NCI-H1105 treated with DMSO at 0.1 percent for 48 hours (cell line): ENCODE results near the gene RFX8.
"Not testable (repeated sequence)": the region's sequence is repeated elsewhere in the genome, so short reads cannot be mapped to it uniquely, and the experiment has no call there.

Source experiments
- DNase-seq: peaks from one replicate; lab custom pipeline; 2025; lab: John Stamatoyannopoulos, UW

RFX8 gene

DNA sequence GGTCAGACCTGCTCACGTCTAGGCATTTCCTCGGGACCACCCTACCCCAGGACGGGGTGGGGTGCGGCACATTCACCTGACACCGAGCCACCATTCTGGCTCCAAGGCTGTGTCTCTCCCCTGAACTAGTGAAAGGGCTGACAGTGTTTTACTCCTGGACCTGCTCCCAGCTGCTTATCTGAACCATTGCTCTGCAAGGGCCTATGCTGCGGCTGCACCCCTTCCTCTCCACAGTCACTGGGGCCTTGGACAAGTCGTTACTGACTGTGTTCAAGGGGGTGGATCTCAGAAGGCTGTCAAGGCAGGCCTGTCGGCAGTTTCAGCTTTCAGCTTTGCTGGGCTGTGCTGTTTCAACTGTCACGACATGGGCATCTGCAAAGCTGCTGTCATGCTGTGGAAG, 99.3 kb downstream of the RFX8 start:
- no peak for DNase-seq

DNA sequence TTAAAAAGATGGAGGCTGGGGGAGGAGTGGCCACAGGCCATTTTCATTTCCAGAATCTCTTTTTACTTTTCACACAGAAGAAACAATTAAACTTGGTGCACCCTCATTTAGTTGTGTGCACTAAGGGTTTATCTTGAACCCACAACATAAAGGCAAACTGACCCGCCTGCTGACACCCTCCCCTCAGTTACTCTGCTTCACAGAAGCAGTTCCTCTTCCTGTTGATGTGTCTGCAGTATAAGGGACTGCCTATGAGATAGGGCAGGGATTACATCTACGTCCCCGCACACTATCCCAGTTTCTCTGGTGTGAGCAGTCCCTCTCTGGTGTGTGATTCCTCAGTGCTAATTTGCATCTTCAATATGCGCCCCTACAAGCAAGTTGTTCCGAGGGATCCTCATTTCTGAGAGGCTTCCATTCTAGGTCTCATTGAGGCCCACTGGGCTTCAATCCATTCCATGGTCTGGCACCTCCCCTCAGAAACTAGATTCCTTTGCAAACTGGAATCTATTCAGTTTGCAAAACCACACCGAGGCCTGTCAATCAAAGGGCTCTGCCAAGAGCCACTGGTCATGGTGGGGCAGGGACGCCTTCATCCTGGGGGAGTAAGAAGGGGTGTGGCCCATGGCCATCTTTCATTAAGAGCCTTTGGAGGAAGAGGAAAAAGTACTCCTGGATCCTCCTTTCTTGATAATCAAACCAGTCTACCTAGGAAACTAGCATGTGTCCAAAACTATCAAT, 99.9 kb downstream of the RFX8 start:
- DNase-seq = no peak

DNA sequence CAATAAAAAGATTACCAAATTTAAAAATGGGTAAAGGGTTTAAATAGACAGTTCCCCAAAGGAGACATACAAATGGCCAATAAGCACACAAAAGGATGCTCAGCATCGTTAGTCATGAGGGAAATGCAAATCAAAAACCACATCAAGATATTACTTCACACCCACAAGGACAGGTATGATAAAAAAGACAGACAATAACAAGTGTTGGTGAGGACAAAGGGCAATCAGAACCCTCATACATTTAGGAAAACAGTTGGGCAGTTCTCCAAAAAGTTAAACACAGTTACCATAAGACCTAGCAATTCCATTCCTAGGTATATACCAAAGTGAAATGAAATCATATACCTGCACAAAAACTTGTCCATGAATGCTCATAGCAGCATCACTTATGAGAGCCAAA, 102.1 kb downstream of the RFX8 start:
- no peak for DNase-seq

DNA sequence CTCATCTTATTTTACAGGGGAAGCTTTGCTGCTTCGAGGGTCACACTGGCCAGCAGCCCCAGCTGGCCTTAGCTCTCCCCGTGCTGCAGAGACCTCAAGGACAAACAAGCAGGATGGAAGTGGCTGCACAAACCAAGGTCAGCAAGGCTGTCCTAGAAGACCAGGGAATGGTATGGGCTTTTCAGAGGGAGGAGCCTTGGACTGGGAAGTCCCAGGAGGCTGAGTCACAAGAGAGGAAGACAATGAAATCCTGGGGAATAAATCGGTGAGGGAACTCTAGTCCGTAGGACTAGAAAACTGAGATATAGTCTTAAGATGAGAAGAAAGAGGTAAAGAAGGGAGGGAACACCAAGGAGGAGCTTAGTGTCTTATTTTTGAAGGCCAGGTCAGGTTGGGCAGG, 103.3 kb downstream of the RFX8 start:
- no peak for DNase-seq

DNA sequence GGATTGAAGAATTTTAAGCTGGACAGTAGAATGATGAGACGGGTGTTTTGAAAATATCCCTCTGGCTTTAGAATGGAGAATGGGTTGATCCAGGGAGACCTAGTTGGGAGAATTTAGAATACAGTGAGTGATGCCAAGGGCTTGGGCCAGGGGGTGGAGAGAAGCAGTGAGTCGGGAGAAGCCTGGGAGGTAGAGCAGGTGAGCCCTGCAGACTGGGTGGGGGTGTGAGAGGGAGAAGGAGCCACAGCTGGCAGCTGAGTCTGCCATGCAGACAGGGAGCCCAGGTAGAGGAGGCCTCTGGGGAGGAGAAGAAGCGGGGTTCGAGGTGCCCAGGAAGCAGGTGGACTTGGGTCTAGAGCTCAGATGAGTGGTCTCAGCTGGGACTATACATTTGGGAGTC, 105.8 kb downstream of the RFX8 start:
- DNase-seq = no peak

DNA sequence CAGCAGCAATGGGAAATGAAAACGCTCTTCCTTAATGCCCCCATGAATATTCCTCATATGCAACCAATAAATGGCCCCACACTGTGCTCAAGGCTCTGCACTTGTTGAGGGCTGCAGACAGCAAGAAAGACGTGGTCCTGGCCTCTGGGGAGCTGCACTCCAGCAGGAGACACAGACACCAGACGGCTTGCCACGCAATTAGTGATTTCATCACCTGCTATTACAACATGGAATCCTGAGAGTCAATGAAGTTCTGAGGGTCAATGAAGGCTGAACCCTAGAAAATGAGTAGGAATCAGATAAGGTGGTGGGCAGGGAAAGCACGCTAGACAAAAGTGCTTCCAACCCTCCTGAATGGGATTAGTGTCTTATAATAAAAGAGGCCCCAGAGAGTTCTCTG, 106.5 kb downstream of the RFX8 start:
- DNase-seq = no peak

DNA sequence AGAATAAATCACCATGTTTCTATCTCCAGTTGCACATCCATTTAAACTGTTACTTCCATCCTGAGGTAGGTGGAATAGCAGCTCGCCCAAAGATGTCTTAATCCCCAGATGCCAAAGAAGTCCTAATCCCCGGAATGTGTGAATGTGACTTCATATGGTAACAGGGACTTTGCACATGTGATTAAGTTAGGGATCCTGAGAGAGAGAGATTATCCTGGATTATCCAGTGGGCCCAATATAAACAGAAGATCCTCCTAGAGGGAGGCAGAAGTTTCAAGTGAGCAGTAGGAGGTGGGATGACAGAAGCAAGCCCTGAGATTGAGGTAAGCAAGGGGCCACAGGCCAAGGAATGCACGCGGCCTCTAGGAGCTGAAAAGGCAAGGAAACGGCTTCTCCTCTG, 107.4 kb downstream of the RFX8 start:
- DNase-seq = no peak

DNA sequence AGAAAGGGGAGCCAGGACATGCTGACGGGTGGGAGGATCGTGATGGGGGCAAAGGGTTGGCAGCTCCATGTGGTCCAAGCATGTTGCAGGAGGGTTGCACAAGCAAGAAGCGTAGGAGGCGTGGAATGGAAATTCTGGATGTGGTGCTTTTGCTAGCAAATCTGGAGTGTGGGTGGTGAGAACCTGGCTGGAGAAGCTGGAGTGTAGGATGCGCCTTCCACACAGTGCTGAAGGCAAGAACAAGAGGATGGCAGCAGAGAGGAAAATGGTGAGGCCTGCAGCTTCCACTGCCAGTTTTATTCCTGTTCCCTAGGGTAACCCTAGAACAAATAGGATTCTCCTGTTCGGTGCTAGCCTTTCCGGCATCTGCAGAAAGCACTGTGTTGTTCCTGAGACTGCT, 110.0 kb downstream of the RFX8 start:
- DNase-seq = no peak

DNA sequence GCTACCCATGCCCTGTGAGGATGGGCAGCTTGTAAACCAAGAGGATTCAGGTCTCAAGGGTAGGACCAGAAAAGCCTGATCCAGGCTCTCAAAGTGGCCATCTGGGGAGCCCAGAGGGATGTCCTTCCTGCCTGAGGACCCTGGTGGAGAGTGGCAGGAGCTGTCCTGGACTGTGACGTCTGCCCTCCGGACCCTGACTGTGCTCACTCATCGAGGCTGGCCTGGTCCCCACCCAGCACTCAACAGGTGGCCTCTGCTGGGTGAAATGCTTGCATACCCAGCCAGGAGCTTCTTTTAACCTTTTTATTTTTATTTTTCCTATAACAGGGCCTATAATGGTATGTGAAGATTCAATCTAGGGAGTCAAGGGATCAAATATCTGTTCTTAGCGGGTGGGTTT, 112.1 kb downstream of the RFX8 start:
- DNase-seq = no peak

DNA sequence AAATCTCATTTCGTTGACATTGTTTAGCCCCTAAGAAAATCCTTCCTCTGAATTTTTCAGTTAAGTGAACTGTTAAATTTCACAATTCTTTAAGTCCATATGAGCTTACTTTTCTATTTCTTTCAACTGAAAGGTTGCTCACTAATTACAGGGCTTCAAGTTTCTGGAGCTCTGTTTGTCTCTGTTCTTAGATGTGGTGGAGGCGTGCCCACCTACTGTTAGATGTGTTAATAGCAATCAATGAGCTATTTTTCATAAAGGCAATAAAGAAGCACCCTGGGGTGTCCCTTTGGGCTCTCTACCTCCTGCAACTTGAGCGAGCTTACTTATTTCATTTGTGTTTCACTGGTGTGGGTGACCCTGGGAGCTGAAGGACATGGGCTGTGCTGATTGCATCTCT, 112.6 kb downstream of the RFX8 start:
- DNase-seq = no peak

DNA sequence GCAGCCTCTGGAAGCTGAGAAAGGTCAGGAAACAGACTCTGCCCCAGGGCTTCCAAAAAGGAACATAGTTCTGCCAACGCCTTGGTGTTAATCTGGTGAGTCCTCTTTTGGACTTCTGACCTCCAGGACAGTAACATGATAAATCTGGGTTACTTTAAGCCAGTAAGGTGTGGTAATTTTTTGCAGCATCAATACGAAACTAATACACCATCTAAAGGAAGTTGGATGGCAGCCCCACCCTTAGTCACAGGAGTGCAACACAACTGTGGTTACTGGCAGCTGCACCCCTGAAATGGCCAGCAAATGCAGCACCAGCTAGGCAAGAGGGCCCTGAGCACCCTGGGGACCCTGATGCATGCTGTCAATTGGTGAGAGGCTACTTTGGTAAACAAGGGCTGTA, 113.4 kb downstream of the RFX8 start:
- DNase-seq = no peak

DNA sequence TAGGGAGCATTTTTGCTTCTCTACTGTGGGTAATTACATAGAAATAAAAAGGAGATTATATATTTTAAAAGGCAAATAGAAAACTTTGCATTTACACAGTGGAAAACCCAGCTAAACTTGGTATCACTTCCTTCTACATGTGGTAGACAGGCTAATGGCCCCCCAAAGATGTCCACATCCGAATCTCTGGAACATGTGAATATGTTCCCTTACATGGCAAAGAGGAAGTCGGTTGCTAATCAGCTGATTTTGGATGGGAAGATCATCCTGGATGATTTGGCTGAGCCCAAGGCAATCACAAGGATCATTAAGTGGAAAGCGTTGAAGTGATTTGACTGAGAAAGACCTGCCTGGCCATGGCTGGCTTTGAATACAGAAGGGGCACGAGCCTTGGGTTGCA, 113.8 kb downstream of the RFX8 start:
- DNase-seq = no peak

DNA sequence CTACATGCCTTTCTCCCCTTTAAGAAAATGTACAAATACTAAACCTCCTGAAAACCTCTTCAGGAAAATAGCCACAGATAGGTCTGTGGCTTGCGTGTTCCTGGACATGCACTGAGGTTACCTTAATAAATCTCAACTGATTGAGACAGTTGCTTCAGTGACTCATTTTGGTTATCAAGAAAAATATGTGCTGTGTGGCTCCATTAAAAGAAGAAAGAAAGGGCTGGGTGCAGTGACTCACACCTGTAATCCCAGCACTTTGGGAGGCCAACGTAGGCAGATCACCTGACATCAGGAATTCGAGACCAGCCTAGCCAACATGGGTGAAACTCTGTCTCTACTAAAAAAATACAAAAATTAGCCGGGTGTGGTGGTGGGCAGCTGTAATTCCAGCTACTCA, 114.7 kb downstream of the RFX8 start:
- DNase-seq = no peak

DNA sequence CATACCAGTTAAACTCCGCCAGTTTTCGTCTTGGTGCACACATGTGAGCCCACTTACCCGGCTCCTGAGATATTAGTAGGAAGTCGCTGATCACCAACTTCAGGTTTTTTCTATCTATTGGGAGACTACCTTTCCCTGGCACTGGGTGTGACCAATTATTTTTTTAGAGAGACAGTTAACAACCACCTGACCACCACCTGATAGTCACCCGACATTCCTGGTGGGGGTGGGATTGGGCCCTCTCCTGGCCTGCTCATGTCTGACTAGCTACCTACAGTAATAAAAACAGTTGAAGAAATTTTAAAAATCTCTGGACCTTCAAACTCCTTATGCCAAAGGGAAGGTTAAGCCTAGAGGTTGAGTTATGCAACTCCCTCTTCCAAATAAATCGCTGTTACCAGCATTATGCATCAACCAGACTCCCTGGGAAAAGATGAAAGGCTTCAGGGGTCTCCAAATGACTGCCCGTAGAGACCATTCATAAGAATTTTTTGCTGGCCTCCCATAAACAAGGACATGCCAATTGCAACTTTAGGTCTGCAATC, 115.4 kb downstream of the RFX8 start:
- DNase-seq = no peak

DNA sequence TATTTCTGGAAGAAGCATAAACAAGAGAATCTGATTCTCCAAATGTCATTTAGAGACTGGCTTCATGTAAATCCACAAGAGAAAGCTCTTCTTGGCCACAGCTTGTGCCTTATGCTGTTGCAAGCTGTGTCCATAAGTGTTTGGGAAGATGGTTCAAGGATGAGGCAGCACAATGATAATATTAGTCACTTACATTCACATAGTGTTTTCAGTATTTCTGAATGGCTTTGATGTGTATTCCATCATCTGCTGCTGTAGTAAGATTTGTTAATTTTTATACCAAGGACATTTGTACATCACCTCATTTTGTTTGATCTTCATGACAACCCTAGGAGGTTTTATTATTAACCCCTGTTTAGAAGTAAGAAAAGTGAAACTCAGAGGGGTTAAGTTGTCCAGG, 117.5 kb downstream of the RFX8 start:
- DNase-seq = no peak

DNA sequence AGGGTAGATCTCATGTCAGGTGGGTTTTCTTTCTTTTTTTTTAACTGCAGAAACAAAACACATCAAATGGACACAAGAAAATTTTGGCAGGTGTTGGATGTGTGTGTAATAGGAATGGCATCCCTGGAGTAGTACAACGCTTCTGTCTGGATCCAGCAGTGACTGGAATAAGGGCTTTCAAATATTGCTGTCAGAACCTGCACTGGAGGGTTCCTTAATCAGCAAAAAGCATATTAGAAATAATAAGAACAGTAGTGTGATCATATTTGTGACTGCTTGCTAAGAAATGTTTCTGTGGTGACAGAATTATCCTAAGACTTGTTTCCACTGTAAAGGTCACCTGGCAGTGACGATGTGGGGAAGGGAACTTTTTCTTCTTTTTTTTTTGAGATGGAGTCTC, 118.4 kb downstream of the RFX8 start:
- no peak for DNase-seq

DNA sequence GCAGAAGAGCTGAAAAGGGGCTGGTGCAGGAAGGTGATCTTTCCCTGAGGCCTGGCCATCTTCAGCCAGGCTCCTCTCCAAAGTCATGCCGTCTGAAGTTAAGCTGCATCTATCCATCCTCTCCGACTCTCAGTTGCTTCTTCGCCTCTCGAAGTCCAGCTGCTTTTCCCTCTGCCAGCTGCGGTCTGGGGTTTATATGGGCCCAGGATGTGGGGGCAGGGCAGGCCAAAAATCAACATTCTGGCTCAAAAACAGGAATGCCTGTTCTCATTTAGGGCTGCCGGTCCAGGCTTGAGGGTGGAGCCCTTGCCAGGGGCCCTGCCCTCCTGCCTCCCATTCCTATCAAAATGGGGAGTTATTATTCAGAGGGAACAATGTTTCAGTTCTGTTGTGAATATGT, 118.9 kb downstream of the RFX8 start:
- DNase-seq = no peak

DNA sequence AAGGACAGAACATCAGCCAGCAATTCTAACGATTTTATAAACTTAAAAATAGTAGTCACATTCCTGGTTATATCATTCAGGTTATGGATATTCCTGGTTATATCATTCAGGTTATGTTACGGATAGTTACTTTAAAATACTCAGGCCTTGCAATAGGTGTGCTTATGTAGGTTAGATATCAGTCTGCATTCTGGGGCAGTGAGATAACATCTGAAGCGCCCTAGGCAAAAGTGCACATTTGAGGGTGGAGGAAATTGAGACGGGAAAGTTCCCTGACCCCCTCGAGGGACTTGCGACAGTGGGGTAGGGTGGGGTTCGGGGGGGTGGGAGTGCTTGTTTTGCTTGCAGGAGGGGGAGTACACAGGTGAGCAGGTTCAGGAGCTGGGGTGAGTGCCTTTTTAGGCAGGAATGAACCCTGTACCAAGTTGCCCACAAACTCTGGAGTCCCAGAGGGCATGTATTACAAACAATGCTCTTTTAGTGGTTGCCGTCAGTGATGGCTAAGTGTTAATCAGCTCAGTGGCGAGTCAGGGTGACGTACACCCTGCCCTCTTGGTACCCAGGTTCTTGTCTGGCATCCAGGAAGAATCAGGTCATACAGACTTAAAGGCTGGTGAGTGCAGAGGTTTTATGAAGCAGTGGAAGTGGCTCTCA, 119.4 kb downstream of the RFX8 start:
- DNase-seq = no peak

DNA sequence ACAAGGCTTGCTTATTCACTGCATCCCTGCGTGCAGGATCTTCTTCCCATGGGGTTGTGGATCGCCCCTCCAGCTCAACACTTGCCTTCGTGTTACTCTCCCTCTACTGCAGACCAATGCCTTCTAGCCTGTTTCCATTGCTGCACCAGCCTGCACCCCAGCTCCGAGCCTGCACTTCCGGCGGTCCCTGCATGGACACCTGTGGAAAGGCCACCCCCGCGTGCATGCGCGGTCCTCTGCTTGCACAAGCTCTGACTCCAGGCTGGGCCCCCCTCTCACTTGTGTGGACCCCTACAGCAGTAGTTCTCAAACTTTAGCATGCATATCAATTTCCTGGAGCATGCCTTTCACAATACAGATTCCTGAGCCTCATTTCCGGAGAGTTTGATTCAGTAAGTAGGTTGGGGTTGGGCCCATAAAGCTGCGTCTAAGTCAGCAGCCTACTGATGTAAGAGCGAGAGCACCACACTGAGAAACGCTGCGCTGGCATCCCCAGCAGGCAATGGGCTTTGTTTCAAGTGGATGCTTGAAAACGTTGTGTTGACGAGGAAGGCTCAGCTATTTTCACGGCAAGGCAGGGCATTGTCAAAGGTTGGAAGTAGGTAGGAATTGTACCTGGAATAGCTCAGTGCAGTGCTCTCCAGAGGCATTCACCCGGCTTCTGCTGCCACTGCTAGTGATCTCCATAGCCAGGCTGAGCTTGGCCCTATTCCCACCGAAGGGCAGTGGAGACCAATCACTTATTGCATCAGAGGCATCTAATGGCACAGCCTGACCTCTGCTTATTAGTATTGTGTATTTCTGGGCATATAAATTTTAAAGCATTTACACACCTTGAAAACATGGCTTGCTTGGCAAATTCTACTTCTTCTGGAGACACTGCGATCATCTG, 120.2 kb downstream of the RFX8 start:
- no peak for DNase-seq

DNA sequence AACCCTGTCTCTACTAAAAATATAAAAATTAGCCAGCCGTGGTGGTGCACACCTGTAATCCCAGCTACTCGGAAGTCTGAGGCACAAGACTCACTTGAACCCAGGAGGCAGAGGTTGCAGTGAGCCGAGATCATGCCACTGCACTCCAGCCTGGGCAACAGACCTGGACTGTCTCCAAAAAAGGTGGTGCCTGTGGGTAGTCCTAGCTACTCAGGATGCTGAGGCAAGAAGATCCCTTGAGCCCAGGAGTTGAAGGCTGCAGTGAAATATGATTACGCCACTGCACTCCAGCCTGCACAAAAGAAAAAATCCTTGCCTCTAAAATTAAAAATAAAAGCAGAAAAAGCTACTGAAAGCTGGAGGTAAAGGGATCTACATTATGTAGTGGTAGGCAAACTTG, 122.3 kb downstream of the RFX8 start:
- DNase-seq = not testable (repeated sequence)

DNA sequence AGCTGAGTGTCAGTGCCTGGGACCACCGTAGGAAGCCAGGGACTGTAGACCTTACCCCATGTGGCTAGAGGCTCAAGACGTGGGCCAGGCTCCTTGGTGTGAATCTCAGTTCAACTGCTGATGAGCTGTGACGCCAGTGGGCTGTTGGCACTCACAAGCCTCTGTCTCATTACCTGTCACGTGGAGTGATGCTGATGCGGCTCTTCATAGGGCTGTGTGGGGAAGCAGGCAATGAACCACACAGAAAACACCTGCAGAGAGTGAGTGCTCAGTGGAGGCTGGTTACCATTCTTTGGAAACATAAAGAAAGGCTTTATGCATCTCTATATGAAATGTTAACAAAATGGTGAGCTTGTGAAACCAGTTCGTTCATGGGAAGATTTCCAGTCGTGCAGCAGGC, 123.7 kb downstream of the RFX8 start:
- DNase-seq = no peak

DNA sequence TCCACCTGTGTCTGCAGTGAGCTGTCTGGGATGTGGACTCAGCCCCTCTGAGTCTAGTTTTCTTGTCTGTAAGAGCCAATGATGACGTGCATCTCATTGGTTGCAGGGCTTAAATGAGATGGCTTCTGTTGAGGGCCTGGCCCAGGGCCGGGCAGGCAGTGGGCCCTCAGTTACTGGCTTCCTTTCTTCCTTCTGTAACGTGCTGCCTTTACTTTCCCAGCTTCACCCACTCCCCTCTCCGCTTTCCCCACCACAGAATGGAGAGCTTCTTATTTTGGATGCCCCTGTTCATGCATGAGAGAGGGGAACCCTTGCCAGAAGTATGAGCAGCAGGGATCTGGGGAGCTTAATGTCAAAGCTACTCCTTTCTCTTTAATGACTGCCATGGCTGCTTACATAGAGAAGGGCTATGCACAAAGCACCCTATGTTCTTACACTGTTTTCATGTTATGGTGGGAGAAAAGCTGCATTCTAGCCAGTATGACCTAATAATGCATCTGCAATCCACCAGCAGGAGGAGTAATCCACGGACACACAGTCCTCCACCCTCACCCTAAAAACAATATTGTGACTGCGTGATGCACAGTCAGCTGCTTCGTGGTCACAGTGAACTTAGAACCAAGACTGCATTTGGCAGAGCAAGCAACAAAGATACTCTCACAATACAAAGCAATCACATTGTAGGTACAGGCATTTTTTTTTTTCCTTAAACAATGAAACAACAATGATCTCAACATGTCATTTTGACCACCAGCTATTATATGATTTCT, 124.8 kb downstream of the RFX8 start:
- DNase-seq = no peak
